UCSD-AML1 (cell line): ENCODE results near the gene TTC24.
A peak's percentile ranks its signal among the peaks of the same experiment; 100 is the strongest.

Source experiments
- DNase-seq: peaks from one replicate; lab custom pipeline; 2025; ENCODE audit not compliant: unreplicated experiment; lab: John Stamatoyannopoulos, UW

Gene TTC24

GRCh38 chr1:156579472-156579871 is at the start of gene TTC24:
Gene TTC24 (plus strand): TSS chr1:156579723. CDS start chr1:156581365, 1,642 bp downstream.
- DNase-seq, result no peak

DNA sequence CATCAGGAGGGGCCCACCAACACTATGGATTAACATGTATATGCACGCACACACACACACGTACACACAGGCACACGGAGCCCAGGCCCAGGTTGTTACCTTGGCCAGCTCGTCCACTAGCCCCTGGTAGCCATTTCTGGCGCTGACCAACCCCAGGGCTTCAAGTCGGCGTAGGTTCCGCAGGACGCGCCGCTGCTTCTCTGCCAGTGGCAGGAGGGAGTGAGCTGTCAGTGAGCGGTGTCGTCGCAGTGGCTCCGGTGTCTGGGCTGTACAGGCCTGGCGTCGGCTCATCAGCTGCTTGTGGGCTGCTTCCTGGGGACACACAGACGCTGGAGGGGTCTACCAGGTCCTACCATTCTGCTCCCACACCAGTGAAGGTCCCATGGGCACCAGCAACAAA is 49.5 kb upstream of the TTC24 start:
- DNase-seq, result no peak

GRCh38 chr1:156532374-156532773 is 47.1 kb upstream of the TTC24 start:
- no peak for DNase-seq

DNA sequence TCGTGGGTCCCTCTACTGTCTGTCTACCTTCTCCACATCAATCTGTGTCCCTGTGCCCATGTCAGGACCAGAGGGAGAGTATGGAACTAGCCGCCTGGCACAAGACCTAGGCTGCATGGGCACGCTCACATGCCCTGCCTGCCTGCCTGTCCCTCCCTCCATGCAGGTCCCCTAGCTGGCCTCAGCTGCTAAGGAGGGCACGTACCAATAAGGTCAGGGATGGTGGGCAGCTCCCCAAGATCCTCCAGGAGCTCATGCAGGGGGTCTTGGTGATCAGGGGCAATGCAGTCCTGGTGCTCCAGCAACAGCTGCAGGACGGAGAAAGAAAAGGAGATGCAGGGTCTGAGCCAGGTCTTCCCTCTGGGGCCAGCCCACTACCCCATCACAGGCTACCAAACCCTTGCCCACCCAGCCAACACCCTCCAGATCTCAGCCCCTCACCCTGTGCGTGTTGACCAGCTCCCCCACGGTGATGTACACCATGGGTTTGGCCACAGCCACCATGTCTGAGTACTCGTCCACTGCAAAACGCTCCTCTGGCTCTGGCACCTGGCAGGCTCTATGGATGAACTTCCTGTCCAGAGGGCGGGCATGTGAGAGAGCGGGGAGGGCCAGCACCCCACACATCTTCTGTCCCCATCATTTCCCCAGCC is 45.8 kb upstream of the TTC24 start:
- DNase-seq, result no peak

DNA sequence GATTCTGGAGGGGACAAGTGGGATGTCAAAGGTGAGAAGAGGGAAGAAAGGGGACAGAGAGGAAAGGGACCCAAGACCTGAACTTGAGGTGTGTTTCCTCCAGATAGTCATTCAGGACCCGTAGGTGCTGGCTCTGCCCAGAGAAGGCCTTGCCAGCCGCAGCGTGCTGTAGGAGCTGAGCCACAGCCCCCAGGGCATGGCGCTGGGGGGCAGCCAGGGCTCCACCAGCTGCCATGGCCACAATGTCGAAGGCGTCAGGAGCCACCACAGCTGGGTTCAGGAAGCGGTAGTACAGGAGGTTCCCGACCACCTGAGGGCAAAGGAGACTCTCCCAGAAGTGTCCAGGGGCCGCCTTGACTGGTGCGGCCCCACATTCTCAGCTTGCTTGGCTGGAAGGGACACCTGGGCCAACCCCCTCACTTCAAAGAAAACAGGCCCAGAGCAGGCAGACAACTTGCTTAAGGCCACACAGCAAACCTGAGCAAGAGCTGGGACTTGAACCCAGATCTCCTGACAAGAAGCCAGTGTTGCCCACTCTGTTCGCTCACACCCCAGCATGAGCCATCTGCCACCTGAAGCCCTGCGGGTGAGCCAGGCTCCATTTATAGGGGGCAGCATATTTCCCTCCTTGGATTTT is 45.0 kb upstream of the TTC24 start:
- no peak for DNase-seq

- no peak for DNase-seq
Observed at GRCh38 chr1:156537027-156537426, 42.5 kb upstream of the TTC24 start.

DNA sequence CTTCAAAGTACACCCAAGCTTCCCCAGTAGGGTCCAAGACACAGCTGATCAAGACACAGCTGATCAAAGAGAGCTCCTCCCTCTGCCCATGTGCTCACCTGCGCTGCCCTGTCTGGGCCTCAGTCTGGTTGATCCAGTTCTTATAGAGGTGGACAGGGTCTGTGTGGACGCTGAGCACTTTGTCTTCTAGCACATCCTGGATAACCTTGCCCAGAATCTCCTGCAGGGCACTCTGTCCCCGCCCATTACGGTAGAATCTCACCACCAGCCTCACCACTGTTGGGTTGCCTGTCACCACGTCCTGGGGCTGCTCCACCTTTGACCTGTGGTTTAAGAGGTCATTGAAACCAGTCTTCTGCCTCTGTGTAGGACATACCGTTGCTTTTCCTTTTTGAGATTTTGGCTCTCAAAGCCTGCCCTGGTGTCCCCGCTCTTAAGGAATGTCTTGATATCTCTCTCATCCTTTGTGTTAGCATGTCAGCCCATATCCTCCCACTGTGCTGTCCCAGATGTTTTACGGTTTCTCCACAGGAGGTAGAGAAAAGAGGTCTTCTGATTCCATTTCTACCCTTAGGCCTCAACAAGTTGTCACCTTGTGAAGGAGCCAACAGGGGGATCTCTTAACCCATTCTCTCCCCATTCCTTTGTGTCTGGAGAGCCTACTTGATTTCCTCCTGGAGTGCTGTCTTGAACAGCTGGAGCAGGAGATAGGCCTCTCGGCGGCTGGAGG is 40.6 kb upstream of the TTC24 start:
- no peak for DNase-seq

- DNase-seq, result no peak
Observed at GRCh38 chr1:156539818-156540355, 39.6 kb upstream of the TTC24 start.

DNA sequence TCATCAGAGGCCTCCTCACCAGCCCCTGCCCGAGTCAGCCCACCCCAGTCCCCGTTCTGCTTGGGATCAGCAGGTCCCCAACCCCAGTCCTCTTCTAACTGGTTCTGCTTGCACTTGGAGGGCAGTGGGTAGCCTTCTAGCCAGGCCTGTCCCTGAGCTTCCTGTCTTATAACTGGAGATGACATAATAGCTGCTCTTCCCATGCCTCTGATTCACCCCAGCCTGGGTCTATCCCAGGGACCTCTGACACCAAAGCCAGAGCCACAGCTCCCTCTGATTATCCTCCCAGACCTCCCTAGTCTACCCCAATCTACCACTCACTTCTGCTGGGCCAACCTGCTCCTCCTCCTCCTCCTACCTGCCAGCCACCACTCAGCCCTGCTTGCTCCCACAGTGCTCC is 38.6 kb upstream of the TTC24 start:
- no peak for DNase-seq

DNA sequence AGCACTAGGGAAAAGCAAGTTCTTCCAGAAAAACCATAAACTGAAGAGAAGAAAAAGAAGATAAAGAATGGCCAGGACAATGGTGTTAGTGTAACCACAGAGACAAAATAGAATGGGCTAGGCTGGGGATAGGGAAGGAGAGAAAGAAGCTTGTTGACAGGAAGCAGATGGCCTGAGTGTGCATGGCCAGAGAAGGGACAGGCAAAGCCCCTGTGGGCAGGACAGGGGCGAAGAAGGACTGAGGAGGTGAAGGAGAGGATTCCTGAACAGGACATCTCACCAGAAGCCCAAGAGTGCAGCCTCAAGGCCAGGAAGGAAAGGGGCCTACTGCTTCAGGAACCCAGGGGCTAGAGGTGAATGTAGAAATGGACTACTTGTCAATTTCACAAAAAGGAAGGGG is 36.5 kb upstream of the TTC24 start:
- peak; percentile 26 for DNase-seq

DNA sequence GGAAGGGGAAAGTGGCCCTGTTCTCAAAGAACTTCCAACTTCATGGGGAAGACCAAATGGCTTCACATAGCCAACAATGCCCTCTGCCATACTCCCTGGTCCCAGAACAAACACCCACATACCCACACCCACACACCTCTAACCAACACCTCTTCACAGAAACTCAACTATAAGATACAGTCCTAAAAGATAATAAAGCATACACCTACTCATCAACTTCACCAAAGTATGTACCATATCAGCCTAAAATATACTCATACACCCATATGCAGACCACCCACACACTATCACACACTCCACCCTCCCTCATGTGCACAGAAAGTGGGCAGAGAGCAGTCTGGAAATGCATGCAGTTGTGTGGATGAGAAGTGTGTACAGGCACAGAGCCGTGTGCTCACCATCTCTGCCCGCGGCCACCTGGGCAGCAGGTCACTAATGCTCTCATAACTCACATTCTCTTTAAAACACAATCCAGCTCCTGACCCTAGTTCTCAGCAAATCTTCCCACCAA is 34.9 kb upstream of the TTC24 start:
- no peak for DNase-seq

DNA sequence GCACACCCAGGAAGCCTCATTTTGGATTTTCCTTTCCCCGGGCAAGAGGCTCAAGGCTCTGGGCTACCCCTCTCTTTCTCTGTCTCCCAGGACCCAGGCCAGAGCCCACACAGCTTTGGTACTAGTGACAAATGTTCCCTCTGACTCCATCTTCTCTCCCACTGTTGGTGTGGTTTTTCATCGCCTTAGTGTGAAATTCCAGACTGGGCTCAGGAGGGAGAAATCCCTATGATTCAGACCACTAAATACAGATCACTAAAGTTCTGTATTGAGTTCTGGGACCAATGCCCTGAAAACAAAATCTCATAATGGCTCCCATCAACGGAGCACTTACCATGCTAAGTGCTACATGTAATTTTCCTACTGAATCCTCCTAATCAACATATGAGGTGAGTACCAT is 33.3 kb upstream of the TTC24 start:
- DNase-seq, result no peak

DNA sequence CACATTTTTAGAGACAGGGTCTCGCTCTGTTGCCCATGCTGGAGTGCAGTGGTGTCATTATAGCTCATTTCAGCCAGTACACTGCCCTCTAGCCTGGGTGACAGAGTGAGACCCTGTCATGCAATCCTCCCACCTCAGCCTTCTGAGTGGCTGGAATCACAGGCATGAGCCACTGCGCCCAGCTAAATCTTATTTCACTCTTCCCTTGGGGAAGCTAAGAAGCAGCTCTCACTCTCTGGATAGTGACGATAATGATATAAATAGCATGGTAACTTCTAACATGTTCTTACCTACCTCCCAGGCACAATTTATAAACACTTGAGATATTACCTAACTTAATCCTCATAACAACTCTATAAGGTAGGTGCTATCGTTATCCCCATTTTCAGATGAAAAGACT is 32.1 kb upstream of the TTC24 start:
- no peak for DNase-seq

DNA sequence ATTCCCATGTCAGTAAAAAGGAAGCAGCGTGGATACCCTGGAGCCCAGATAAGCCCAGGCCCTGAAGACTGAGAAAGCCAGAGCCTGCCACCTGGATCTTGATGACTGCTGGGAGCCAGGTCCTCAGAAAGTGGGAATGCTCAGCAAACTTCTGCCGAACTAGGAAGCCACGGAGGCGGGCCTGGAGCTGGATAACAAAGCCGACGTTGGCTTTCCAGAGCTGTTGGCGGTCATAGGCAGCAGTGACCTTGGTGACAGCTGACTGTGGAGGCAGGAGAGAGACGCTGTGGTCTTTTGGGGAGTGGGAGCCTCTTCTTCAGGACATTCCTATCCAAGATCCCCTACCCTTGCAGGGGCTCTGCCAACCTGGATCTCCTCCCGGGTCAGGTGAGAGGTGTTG is 31.5 kb upstream of the TTC24 start:
- no peak for DNase-seq

- no peak for DNase-seq
Observed at GRCh38 chr1:156549390-156549789, 30.1 kb upstream of the TTC24 start.

GRCh38 chr1:156549831-156550230 is 29.7 kb upstream of the TTC24 start:
- no peak for DNase-seq

DNA sequence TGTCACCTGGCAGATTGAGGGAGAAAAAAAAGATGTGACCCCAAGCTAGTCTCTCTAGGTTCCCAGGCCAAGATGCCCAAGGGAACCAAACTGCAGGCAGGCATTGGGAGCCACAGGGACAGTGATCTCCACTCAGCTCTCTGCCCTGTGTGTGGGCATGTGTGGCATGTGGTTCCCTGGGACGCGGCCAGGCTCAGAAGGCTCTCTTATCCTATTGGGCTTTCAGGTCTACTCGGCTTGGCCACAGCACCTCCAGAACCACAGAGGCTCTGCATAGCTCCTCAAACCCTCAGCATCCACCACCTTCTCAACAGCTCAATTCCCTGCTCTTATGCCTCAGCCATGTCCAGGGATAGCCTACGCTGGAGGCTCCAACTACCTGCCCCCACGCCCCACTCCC is 29.2 kb upstream of the TTC24 start:
- no peak for DNase-seq

DNA sequence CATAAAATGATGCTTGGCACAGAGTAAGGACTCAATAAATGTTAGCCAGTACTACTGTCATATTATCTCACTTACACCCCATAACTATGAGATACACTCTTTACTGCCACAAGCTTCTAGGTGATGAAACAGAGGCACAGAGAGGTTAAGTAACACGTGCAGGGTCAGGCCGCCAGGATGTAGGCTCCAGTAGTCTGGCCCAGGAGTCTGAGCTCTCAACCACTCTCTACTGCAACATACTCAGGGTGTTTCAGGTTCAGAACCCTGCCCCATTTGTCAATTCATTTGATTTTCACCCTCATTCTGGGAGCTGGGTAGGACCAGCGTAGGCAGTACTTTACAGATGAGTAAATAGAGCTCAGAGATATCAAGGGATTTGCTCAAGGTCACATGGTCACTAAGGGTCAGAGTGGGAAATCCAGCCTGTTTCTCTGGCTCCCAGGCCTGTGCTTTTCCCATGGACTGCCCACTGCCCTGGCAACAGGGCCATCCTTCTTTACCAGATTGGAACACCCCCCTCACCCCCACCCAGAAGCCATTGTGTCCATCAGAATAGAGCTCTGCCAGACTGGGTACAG is 28.4 kb upstream of the TTC24 start:
- no peak for DNase-seq

- DNase-seq, result no peak
Observed at GRCh38 chr1:156551869-156552268, 27.7 kb upstream of the TTC24 start.

DNA sequence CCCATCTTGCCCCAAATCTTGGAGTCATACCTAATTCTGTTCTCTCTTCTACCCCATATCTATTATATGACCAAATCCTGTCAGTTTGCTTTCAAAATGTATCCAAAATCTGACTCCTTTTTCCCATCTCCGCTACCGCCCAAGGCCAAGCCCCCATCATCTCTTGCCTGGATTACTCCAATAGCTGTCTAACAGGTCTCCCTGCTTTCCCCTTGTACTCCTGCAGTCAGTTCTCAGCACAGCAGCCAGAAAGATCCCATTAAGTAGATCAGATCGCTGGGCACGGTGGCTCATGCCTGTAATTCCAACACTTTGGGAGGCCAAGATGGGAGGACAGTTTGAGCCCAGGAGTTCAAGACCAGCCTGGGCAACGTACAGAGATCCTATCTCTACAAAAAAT is 27.0 kb upstream of the TTC24 start:
- no peak for DNase-seq

GRCh38 chr1:156552937-156553336 is 26.6 kb upstream of the TTC24 start:
- peak; percentile 47 for DNase-seq
